HUES64 (cell line): Measurements from ENCODE around the gene CCDC112.

Experiments used
- H3K27ac ChIP-seq: 2 replicates; pipeline ENCODE4 v1.7.0; 2013; ENCODE audit warnings: low read depth, low read length, inconsistent platforms
- H3K27me3 ChIP-seq: 2 replicates; pipeline ENCODE4 v1.6.1; 2013; ENCODE audit warnings: mild to moderate bottlenecking, low read length; ENCODE audit not compliant: insufficient read depth
- H3K36me3 ChIP-seq: 2 replicates; pipeline ENCODE4 v1.6.1; 2013; ENCODE audit warnings: mild to moderate bottlenecking, low read length; ENCODE audit not compliant: insufficient read depth
- H3K4me1 ChIP-seq: 2 replicates; pipeline ENCODE4 v1.6.1; 2013; ENCODE audit warnings: mild to moderate bottlenecking, low read length, moderate library complexity; ENCODE audit not compliant: insufficient read depth
- H3K4me3 ChIP-seq: 2 replicates; pipeline ENCODE4 v1.5.1; 2013; ENCODE audit warnings: mild to moderate bottlenecking, low read length, moderate library complexity
- H3K9ac ChIP-seq: 2 replicates; pipeline ENCODE4 v1.6.1; 2013; ENCODE audit warnings: mild to moderate bottlenecking, low read depth, low read length
- H3K9me3 ChIP-seq: 2 replicates; pipeline ENCODE4 v1.6.1; 2013; ENCODE audit warnings: low read depth, low read length; ENCODE audit not compliant: insufficient read depth
- WGBS: fragments of 150-250, 120-280 bp; methylation state at CpG from one replicate; pipeline ENCODE4 v1.1.7; 2013; ENCODE audit warnings: missing lambda C conversion rate; 5-methylcytosine and 5-hydroxymethylcytosine counted together

CCDC112 gene

DNA sequence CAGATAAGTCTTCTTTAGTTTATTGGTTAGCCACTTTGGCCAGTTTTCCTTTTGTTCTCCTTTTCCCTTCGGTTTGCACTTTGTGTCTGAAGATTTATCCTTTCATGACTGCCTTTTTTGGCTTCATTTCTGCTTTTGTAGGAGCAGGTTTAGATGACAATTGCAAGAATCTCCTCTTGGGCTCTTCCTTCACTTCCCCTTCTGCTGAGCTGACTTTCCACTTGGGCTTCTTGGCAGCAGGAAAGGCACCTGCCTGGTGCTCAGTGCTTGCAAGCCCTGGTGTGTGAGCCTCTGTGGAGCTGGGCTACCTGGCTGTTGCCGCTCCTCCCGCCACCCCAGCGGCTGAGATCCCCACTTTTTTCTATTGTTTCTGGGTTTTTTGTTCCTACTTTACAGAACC is 7.3 kb downstream of the CCDC112 start:
- 94% methylated on average over 4 of the region's 4 CpGs for WGBS
- H3K9ac ChIP-seq, result no peak overlapping the region
- H3K4me1 ChIP-seq, result no peaks in the 10 kb centered on the region
- peaks cover 4% of the 10 kb centered on the region; the same call in 1 of the 2 replicates for H3K36me3 ChIP-seq
- H3K9me3 ChIP-seq, result 0 out of 2 replicates have a peak, but pooled peaks cover 3% of the 10 kb centered on the region
- no peaks in the 10 kb centered on the region for H3K27me3 ChIP-seq
- no peak overlapping the region for H3K4me3 ChIP-seq
- no peak overlapping the region for H3K27ac ChIP-seq

DNA sequence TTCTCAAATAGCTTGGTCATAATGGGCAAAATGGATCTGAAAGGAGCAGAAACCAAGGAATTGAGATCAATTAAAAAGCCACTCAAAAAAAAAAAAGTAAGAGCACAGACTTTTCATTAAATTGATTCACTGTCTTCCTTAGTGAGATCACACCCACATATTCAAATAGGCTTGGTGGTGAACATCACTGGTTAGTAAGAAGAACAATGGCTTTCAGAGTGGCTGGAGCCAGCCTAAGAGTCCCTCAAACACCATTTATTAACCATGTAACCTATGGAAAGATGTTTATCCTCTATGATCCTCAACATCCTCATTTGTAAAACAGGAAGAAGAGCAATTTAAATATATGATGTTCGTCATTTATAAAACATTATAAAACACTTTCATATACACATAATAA is 12.4 kb downstream of the CCDC112 start:
- no peaks in the 10 kb centered on the region for H3K27me3 ChIP-seq
- H3K4me3 ChIP-seq, result no peak overlapping the region
- H3K27ac ChIP-seq, result no peak overlapping the region
- H3K4me1 ChIP-seq, result no peaks in the 10 kb centered on the region
- no peak overlapping the region for H3K9ac ChIP-seq
- H3K9me3 ChIP-seq, result no peaks in the 10 kb centered on the region
- peaks cover 10% of the 10 kb centered on the region for H3K36me3 ChIP-seq
- WGBS, result 100% methylated on average over 1 of the region's 1 CpG

DNA sequence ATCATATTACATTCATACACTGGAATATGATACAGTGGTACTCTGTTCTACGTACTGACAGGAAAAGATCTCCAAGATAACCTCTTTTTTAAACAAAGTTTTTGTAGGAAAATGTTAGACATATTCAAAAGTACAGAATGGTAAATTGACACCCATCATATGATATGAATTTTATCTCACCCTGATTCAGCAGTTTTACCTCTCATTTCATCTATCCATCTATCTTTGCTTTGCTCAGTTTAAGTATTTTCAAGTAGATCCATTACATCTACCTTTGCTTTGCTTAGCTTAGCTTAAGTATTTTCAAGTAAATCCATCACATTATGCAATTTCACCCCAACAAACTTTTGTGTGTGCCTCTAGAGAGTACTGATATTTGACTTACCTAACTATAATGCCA is 14.3 kb downstream of the CCDC112 start:
- no peaks in the 10 kb centered on the region for H3K9me3 ChIP-seq
- no peak overlapping the region for H3K9ac ChIP-seq
- no peak overlapping the region for H3K27ac ChIP-seq
- WGBS, result no CpG with 5 or more reads among the region's 1 CpG
- no peaks in the 10 kb centered on the region for H3K4me1 ChIP-seq
- no peak overlapping the region for H3K4me3 ChIP-seq
- H3K36me3 ChIP-seq, result peaks cover 10% of the 10 kb centered on the region
- H3K27me3 ChIP-seq, result no peaks in the 10 kb centered on the region

DNA sequence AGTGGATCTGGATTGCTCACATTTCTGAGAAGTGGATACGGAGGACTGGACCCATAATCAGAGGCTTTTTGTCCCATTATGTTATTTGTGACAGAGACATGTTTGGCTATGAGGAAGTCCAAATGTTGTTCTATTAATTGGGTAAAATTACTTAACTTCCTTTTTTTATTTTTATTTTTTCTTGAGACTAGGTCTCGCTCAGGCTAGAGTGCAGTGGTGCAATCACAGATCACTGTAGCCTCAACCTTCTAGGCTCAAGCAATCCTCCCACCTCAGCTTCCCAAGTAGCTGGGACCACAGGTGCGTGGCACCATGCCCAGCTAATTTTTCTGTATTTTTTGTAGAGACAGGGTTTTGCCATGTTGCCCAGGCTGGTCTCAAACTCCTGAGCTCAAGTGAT is 21.9 kb downstream of the CCDC112 start:
- no peak overlapping the region for H3K9ac ChIP-seq
- H3K27me3 ChIP-seq, result no peaks in the 10 kb centered on the region
- H3K9me3 ChIP-seq, result no peaks in the 10 kb centered on the region
- H3K36me3 ChIP-seq, result peaks cover 67% of the 10 kb centered on the region
- H3K4me1 ChIP-seq, result no peaks in the 10 kb centered on the region
- H3K4me3 ChIP-seq, result no peak overlapping the region
- WGBS, result 93% methylated on average over 3 of the region's 3 CpGs
- no peak overlapping the region for H3K27ac ChIP-seq

DNA sequence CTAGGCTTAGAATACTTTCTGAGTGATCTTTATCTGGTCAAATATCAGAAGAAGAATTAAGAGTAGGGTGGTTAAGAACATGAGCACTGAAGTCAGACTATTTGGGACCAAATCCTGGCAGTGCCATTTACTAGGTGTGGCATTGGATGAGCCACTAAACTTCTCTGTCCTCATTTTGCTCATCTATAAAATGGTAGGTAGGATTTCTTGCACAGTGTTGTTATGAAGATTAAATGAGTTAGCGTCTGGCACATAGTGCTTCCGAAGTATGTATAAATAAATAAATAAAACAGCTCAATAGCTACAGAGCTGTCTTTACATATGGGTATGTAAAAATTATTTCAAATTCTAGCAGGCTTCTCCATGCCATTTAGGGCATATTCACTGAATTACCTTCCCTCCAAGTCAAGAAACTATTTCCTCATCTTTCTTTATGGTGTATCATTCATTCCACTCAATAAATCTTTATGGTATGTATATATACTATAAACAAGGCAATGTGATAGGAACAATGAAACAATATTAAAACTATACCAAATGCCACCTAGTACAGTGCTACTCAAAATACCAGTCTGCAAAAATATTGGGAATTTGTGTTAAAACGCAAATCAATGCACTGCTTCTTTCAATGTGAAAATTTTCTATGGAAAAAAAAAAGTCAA is 24.0 kb downstream of the CCDC112 start:
- Histone ChIP-seq H3K9me3 (no peaks in the 10 kb centered on the region), H3K27me3 (no peaks in the 10 kb centered on the region), H3K4me1 (no peaks in the 10 kb centered on the region), H3K36me3 (peaks cover 87% of the 10 kb centered on the region), H3K27ac (no peak overlapping the region), H3K9ac (no peak overlapping the region), H3K4me3 (no peak overlapping the region)
- 92% methylated on average over 1 of the region's 3 CpGs for WGBS

DNA sequence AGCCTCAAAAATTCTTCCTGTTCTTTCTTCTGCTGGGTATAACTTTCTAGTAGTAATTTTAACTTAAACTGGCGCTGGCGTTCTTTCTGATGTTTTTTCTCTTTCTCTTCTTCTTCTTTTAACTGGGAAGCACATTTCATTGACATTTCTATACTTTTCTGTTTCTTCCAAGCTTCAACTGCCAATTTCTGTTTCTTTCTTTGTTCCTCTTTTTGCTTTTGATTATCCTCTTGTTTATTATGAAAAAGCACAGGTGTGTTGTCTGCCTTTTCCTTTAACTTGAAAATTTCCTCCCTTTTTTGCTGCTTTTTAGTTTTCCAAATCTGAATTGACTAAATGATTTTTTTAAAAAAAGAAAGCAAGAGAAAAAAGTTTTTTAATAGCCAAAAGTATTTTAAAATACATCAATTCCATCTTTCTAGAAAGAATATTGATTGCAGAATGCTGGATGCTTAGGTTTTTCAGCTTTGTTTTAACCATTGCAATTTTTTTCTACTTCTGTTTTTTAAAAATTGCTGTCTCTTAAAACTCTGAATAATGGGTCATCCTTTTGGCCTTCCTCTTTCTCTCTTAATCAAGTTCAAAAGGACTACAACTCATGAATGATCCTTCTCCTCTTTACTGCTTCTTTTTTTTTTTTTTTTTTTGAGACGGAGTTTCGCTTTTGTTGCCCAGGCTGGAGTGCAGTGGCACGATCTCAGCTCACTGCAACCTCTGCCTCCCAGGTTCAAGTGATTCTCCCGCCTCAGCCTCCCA is 25.0 kb downstream of the CCDC112 start:
- H3K36me3 ChIP-seq, result peaks cover 91% of the 10 kb centered on the region
- H3K27ac ChIP-seq, result no peak overlapping the region
- no peaks in the 10 kb centered on the region for H3K4me1 ChIP-seq
- H3K27me3 ChIP-seq, result no peaks in the 10 kb centered on the region
- no peak overlapping the region for H3K9ac ChIP-seq
- no peaks in the 10 kb centered on the region for H3K9me3 ChIP-seq
- no peak overlapping the region for H3K4me3 ChIP-seq
- 97% methylated on average over 6 of the region's 6 CpGs for WGBS

DNA sequence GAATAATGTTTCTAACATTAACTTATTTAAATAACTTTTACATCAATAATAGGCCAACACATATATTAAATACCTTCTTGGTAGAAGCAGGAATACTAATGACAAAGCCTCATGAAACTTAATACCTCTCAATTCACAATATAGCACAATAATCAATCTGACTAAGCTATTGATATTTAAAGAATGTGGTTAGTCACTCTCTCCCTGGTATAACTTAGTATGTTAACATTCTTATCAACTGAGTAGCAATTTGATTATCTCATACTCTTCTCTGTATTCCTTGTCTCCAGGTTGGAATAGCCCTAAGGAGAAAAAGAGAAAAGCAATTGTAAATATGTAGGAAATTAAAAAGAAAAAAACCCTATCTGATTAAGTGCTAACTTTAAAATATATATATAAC is 28.8 kb downstream of the CCDC112 start:
- no peak overlapping the region for H3K27ac ChIP-seq
- H3K9me3 ChIP-seq, result no peaks in the 10 kb centered on the region
- H3K9ac ChIP-seq, result no peak overlapping the region
- H3K4me1 ChIP-seq, result peaks cover 5% of the 10 kb centered on the region; the same call in 1 of the 2 replicates
- no peaks in the 10 kb centered on the region for H3K27me3 ChIP-seq
- peaks cover 63% of the 10 kb centered on the region for H3K36me3 ChIP-seq
- no peak overlapping the region for H3K4me3 ChIP-seq

DNA sequence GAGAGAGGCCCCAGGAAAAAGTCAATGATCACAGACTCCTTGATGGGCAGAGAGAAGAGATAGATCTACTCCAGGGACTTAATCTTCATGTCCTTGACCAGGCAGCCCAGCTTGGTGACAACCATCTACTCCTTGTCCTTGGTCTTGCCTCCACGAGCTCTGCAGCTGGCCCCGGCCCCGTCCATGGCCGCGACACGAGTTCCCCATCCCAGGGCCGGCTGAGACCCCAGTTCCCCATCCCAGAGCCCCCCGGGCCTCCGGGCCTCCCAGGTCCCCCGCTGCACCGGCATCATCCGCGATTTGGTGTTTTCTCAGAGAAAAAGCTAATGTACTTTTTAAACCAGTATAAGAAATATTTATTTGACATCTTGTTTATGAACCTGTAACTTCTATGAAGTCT is 31.2 kb downstream of the CCDC112 start:
- Histone ChIP-seq H3K9ac (no peak overlapping the region), H3K27me3 (no peaks in the 10 kb centered on the region), H3K4me3 (no peak overlapping the region), H3K9me3 (no peaks in the 10 kb centered on the region), H3K36me3 (peaks cover 44% of the 10 kb centered on the region), H3K4me1 (peaks cover 14% of the 10 kb centered on the region; the same call in 1 of the 2 replicates), H3K27ac (no peak overlapping the region)
- WGBS, result 93% methylated on average over 13 of the region's 13 CpGs

DNA sequence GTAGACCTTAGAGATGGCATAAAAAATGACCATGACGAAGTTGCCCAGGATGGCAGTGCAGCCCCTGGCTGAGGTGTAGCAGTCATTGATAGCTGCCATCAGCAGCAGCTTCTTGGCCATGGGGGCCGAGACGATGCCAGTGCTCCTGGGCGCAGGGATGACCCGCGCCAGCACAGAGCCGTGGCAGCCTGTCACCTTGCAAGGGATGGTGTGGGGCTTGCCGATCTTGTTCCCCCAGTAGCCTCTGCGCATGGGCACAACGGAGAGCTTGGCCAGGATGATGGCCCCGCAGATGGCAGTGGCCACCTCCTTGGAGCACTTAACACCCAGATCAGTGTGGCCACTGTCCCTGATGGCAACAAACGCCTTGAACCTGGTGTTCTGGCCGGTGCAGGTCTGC is 31.7 kb downstream of the CCDC112 start:
- peaks cover 14% of the 10 kb centered on the region; the same call in 1 of the 2 replicates for H3K4me1 ChIP-seq
- H3K27ac ChIP-seq, result no peak overlapping the region
- H3K9ac ChIP-seq, result no peak overlapping the region
- no peak overlapping the region for H3K4me3 ChIP-seq
- peaks cover 40% of the 10 kb centered on the region for H3K36me3 ChIP-seq
- H3K27me3 ChIP-seq, result no peaks in the 10 kb centered on the region
- 96% methylated on average over 13 of the region's 13 CpGs for WGBS
- H3K9me3 ChIP-seq, result no peaks in the 10 kb centered on the region

DNA sequence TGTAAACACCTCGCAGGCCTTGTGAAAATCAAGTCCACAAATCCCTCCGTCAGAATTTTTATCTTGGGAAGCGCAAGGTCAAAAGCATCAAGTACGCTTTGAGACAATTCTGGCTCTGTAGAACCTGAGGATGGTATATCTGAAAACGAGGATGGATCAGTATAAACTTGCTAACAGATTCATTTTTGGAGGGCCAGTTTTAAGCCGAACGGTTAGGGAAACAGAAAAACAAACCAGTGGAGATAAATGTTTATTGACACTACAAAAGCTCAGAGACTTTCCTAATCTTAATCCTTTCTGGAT is 33.4 kb downstream of the CCDC112 start:
- H3K9ac ChIP-seq, result peak overlapping the region; percentile 85
- peak overlapping the region; percentile 78 for H3K27ac ChIP-seq
- H3K27me3 ChIP-seq, result no peaks in the 10 kb centered on the region
- H3K4me3 ChIP-seq, result peak overlapping the region; percentile 88
- peaks cover 24% of the 10 kb centered on the region for H3K36me3 ChIP-seq
- H3K9me3 ChIP-seq, result no peaks in the 10 kb centered on the region
- 24% methylated on average over 7 of the region's 7 CpGs for WGBS
- H3K4me1 ChIP-seq, result peaks cover 14% of the 10 kb centered on the region; the same call in 1 of the 2 replicates

DNA sequence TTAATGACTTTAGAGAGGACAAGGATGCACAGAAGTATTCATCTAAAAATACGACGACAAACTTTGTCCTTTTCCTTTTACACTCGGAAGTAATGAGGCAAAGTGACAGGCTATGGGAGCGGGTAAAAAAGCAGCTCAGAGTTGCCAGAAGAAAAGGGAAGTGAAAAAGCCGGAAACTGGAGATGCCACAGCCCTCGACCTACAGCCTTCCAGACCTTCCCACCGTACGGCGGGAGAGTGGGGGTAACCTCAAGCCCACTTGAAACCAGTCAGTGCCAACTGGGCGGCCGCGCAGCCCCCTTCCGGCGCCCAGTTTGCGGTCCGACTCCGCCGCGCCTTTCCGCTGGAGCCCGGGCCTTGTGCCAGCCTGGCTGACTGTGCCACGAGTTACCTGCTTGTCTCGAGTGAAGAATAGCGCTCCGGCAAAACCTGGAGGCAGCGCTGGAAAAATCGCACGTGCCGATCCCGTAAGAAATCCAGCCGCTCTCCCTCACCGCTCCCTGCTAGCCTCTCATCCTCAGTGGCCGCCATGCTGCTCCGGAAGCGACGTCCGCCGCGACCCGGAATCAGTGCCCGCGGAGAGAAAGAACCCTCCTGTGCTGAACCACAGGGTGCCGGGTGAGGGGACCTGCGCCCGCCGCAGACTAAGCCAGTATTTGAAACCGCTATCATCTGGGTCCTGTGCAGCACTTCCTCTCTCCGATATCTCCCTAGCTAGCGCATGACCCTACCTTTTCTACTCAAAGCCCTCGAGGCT is 34.0 kb downstream of the CCDC112 start, which contains the start of gene PGGT1B:
Gene PGGT1B, minus strand, starts transcription at position 557 of the 757 bp plus-strand sequence. Its CDS starts 26 bp downstream, at position 531.
- Histone ChIP-seq H3K36me3 (peaks cover 19% of the 10 kb centered on the region), H3K9me3 (no peaks in the 10 kb centered on the region), H3K4me3 (peak within 1 kb of the TSS; percentile 88), H3K27me3 (no peaks in the 10 kb centered on the region), H3K9ac (peak within 1 kb of the TSS; percentile 85), H3K27ac (peak within 1 kb of the TSS; percentile 78), H3K4me1 (peaks cover 14% of the 10 kb centered on the region; the same call in 1 of the 2 replicates)
- under 1% methylated on average over 50 of the region's 50 CpGs for WGBS
